Cardiac septum (tissue), 1 donor: Measurements from ENCODE around the gene PRR13. TPM values are rescaled to one million over a fixed set of nuclear protein-coding genes. Genes with fewer than 3 reads are reported as not detected.
"Not testable (repeated sequence)": the region's sequence is repeated elsewhere in the genome, so short reads cannot be mapped to it uniquely, and the experiment has no call there.

Experiments
- DNase-seq: peaks from one replicate; pipeline ENCODE4 v3.0.0-alpha.2; 2020; ENCODE audit warnings: low spot score
- intact Hi-C: fragments of 100-400 bp; cut with DNase I; formaldehyde crosslinking; loops from one replicate; pipeline ENCODE4 v1.14.0; 2022
- long read RNA-seq: library from polyadenylated mRNA; unstranded; transcript quantifications from one replicate; pipeline ENCODE4 v2.0.0, GENCODE V29; 2021
- total RNA-seq: library from RNA; stranded (reverse); fragmentation: NEBNext Ultra II Directional; extraction: Animal tissue kit (Norgen Biotek cat#: 25700); gene quantifications from one replicate; pipeline ENCODE4 v1.2.1, GENCODE V29; 2021
- donor health status: DM: no; HTN: no; CAD: no.

The PRR13 gene, protein sequence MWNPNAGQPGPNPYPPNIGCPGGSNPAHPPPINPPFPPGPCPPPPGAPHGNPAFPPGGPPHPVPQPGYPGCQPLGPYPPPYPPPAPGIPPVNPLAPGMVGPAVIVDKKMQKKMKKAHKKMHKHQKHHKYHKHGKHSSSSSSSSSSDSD
- total RNA-seq, result 61.5 TPM
- long read RNA-seq, transcript PRR13-209 (4 exons, 625 nt), result minor isoform, 9 of 46 reads
- long read RNA-seq, transcript PRR13-202 (4 exons, 1,229 nt), result major isoform, 30 of 46 reads
- long read RNA-seq, partial matches to known transcripts, result 2 of 46 reads
- long read RNA-seq, other reads (novel, unspliced or antisense), result 4 of 46 reads

DNA sequence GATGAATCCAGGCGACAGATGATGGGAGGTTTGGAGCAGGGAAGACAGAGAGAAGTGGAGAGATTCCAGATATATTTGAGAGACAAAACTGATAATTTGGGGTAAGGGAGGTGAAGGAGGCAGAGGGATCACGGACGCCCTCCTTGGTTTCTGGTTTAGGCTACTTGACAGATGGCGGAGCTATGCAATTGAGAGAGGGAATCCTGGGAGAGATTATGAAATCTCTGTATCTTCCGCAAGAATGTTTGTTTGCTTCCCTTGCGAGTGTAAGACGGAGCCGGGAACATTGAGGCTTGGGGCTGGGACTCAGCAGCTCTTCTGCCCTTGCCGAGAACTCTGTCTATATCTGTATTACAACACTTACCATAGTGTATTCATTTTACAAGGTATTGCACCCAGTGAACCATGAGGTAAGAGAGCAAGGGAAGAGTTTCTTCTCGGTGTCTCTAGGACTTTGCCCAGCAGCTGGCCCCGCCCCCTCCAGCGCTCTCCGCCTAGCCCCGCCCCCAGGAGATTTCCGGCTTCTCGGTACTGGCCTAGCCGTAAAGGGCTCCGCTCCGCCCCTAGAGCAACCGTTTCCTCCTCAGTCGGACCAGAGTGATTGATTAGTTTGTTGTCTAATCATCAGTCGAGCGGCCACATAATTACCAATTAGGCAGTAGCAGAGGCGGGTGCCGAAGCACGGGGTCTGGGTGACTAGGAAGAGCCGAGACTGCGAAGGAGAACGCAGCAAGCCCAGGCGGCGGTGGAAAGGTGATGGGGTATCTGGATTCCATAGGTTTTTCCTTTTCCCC, at the start of gene PRR13:
Gene PRR13 (plus strand): TSS at position 695 of the 794 bp plus-strand sequence. CDS start 981 bp downstream, outside the sequence.
- intact Hi-C loops, result no loop called here

DNA sequence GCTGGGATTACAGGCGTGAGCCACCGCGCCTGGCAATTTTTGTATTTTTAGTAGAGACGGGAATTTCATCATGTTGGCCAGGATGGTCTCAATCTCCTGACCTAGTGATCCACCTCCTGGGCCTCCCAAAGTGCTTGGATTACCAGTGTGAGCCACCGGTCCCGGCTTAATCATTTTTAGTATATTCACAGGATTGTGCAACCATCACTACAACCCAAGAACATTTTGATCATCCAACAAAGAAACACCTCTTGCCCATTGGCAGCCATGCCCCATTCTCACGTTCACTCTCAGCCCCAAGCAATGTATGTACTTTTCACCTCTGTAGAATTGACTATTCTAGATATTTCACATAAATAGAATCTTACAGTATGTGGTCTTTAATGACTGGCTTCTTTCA, 41.6 kb upstream of the PRR13 start:
- DNase-seq, result no peak
- intact Hi-C loops, result no loop called here

More for the DNA sequence above, at the start of gene PRR13:
- DNase-seq, result peak; percentile 99

DNA sequence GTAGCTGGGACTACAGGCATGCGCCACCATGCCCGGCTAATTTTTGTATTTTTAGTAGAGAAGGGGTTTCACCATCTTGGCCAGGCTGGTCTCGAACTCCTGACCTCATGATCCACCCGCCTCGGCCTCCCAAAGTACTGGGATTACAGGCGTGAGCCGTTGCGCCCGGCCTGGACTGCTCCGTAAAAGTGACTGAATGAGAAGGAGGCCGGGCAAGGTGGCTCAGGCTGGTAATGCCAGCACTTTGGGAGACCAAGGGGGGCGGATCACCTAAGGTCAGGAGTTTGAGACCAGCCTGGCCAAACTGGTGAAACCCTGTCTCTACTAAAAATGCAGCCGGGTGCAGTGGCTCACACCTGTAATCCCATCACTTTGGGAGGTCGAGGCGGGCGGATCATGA, 39.2 kb upstream of the PRR13 start:
- intact Hi-C loops, DNase-seq: not testable (repeated sequence)

DNA sequence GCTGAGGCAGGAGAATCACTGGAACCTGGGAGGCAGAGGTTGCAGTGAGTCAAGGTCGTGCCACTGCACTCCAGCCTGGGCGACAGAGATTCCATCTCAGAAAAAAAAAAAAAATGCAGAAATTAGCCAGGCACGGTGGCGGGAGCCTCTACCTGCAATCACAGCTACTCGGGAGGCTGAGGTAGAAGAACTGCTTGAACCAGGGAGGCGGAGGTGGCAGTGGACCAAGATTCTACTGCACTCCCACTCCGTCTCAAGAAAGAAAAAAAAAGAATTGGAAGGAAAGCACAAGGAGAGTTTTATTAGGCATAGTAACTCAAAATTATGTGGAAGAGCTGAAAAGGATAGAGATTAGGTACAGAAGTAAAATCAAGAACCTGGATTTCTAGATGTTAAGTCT, 38.7 kb upstream of the PRR13 start:
- DNase-seq, result no peak
- intact Hi-C loops, result no loop called here

GRCh38 chr12:53410951-53411350, 30.6 kb upstream of the PRR13 start:
- intact Hi-C loops, result no loop called here
- DNase-seq, result no peak

- intact Hi-C loops, result no loop called here
- DNase-seq, result no peak
Measured at GRCh38 chr12:53413485-53414204, 27.9 kb upstream of the PRR13 start.

DNA sequence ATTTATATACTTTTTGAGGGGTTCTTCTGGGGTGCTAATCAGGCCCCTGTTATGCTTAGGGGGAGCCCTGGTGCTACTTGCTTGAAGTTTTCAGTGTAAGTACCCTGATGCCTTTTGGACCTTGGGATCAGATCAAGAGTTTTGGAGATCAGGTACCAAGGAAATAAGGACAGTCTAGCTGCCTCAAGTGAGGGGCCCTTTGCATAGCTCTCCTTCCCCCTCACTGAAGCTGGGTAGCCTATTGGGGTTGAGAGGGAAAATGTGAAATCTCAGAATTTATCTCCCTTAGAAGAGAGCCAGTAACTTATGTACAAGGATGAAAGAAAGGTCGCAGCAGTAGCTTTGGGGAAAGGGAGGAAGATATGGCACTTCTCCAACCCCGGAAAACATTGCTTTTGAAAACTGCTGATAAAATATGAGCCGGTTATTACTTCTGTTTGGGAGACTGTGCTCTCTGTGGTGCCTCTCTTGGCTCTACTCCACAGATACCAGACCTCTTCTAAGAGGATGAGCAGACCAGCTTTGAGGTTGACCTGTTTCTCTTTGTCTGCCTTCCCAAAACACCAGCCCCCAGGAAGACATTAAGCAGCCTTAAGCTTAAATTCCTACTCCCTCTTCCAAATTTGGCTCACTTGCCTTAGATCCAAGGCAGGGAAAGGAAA, 26.6 kb upstream of the PRR13 start:
- intact Hi-C loops, result no loop called here
- DNase-seq, result no peak

GRCh38 chr12:53415752-53416389, 25.7 kb upstream of the PRR13 start:
- intact Hi-C loops, result not testable (repeated sequence)

DNA sequence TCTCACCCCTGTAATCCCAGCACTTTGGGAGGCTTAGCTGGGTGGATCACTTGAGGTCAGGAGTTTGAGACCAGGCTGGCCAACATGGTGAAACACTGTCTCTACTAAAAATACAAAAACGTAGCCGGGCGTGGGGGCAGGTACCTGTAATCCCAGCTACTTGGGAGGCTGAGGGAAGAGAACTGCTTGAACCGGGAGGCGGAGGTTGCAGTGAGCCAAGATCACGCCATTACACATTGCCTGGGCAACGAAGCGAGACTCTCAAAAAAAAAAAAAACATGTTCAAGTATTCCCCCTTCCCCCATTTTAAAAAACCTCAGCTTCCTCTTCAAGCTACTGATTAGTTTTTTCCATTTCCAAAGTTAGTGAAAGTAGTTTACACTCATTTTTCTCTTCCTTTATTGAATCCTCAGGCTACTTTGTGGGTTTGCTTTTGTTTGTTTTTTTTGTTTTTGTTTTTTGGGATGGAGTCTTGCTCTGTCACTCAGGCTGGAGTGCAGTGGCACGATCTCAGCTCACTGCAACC, 24.2 kb upstream of the PRR13 start:
- intact Hi-C loops, DNase-seq: not testable (repeated sequence)

More at GRCh38 chr12:53415752-53416389, 25.7 kb upstream of the PRR13 start:
- DNase-seq, result not testable (repeated sequence)

- intact Hi-C loops, result no loop called here
- DNase-seq, result no peak
Measured at GRCh38 chr12:53418221-53418620, 23.3 kb upstream of the PRR13 start.

DNA sequence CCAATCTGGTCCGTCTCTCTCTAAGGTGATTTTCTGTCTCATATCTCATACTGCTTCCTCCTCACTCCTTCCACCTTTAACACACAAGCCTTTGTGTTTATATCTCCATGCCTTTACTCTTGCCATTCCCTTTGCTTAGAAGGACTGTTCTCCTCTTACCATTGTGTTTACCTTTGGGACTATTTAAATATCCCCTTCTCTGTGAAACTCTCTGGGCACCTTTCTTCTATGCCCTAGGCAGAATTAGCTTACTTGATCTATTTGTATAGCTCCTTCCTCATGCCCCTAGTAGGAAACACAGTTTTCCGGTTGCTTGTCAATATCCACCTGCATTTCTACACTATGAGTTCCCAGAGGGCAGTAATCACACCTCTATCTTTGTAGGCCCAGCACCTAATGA, 21.8 kb upstream of the PRR13 start:
- no peak for DNase-seq
- intact Hi-C loops, result no loop called here

DNA sequence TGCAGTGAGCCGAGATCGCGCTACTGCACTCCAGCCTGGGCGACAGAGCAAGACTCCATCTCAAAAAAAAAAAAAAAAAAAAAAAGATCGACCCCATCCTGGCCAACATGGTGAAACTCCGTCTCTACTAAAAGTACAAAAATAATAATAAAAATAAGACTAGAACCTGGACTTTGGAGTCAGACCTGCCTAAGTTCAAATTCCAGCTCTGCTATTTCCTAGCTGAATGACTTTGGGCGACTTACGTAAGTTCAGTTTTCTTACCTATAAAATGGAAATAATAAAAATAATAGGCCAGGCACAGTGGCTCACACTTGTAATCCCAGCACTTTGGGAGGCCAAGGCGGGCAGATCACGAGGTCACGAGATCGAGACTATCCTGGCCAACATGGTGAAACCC, 19.3 kb upstream of the PRR13 start:
- DNase-seq, intact Hi-C loops: not testable (repeated sequence)

GRCh38 chr12:53423597-53423996, 17.9 kb upstream of the PRR13 start, which contains the start of gene AMHR2:
AMHR2 (plus strand) TSS chr12:53423855; CDS start chr12:53423935, 80 bp downstream.
- intact Hi-C loops, result no loop called here
- no peak for DNase-seq

- intact Hi-C loops, result no loop called here
- no peak for DNase-seq
Measured at GRCh38 chr12:53424626-53425514, 16.7 kb upstream of the PRR13 start.

DNA sequence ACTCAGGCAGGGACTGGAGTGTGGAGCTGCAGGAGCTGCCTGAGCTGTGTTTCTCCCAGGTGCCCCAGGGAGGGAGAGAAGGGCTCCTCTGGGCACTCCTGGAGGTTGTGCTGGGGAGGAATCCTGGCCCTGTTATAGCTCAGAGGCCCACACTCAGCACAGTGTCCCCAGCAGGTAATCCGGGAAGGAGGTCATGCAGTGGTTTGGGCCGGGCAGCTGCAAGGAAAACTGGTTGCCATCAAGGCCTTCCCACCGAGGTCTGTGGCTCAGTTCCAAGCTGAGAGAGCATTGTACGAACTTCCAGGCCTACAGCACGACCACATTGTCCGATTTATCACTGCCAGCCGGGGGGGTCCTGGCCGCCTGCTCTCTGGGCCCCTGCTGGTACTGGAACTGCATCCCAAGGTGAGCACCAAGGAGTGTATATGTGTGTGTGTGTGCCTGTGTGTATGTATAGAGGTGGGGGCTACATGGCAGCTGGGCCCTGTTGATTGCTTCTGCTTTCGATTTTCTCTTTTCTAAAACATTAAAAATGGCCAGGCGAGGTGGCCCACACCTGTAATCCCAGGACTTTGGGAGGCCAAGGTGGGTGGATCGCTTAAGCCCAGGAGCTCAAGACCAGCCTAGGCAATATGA, 15.9 kb upstream of the PRR13 start:
- intact Hi-C loops, result no loop called here

GRCh38 chr12:53427905-53428594, 13.5 kb upstream of the PRR13 start:
- intact Hi-C loops, result no loop called here
- DNase-seq, result no peak

More for the DNA sequence above, 15.9 kb upstream of the PRR13 start:
- DNase-seq, result no peak

DNA sequence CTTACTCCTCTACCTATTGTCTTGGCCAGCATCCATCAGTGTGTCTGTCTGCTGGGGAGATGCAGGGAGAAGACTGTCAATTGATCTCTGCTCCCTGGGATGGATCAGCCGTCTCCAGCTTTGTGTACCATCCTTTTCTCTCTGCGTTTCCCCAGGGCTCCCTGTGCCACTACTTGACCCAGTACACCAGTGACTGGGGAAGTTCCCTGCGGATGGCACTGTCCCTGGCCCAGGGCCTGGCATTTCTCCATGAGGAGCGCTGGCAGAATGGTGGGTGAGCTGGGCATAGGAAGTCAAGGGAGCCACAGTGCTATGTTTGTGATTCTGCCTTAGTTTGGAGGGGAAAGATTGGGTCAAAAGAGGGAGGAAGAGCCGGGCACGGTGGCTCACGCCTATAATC, 12.8 kb upstream of the PRR13 start:
- DNase-seq, result no peak
- intact Hi-C loops, result no loop called here
